ENCODE results near the gene BTBD6.

GRCh38 chr14:105299654-105300541, 51.6 kb downstream of the BTBD6 start:
- TF ChIP-seq CTCF (IDR thresholded peaks at IDR 0.05) (no peak), REST (IDR thresholded peaks at IDR 0.05; ENCODE audit: insufficient read depth in 1 of 2, low read depth in 2 of 2, low read length in 1 of 2) (no peak), POLR2AphosphoS5 (IDR thresholded peaks at IDR 0.05; ENCODE audit: low read depth, low read length) (no peak), SIN3A (IDR thresholded peaks at IDR 0.05; ENCODE audit: borderline replicate concordance, insufficient read depth, low read depth, low read length) (no peak), TCF7L2 (IDR thresholded peaks at IDR 0.05; ENCODE audit: low read depth, low read length) (no peak)

Measured in Panc1 (cell line).